ENCODE results near the gene PRDM8.
A peak's percentile ranks its signal among the peaks of the same experiment; 100 is the strongest.
"Not testable (repeated sequence)": the region's sequence is repeated elsewhere in the genome, so short reads cannot be mapped to it uniquely, and the experiment has no call there.

PRDM8 gene

GRCh38 chr4:80196922-80197573 is at the start of gene PRDM8:
TSS of gene PRDM8 (plus strand) at chr4:80197503. CDS start at chr4:80200081, 2,578 bp downstream.
- DNase-seq (ENCODE audit: insufficient read length, low spot score) (no peak), FAIRE-seq (no peak)

DNA sequence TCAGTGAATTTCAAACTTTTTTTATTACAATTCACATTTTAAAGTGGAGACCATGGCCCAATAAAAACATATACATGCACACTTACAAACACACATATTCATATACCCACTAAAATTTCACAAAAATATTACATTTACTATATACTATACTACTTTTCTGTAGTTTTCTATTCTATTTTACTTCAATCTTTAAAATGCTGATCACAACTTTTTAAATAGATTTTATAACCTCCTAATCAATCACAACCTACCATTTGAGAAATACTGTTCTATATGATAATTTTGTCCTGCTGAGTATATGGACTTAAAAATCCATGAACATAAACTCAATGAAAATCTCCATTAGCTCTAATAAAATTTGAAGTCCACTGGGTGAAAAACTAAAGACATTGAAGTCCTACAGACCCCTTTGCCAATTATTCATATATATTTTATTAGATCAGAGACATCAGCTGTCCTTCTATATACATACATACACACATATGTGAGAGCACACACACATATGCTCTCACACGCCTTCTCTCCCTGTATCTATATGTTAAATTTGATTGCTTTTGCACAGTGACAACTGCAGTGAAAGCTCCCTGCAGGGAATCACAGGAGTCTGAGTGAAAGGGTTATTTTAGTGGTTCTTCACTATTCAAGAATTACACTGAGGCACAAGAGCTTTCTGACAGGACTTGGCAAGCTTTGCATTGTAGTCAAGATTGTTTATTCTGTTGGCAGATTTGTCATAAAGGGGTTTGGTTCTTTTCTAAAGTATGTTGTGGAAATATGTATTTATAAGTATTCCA is 46.7 kb upstream of the PRDM8 start:
- DNase-seq (ENCODE audit: insufficient read length, low spot score) (no peak), FAIRE-seq (no peak)

GRCh38 chr4:80151981-80152380 is 45.3 kb upstream of the PRDM8 start:
- no peak for DNase-seq (ENCODE audit: insufficient read length, low spot score)
- no peak for FAIRE-seq

DNA sequence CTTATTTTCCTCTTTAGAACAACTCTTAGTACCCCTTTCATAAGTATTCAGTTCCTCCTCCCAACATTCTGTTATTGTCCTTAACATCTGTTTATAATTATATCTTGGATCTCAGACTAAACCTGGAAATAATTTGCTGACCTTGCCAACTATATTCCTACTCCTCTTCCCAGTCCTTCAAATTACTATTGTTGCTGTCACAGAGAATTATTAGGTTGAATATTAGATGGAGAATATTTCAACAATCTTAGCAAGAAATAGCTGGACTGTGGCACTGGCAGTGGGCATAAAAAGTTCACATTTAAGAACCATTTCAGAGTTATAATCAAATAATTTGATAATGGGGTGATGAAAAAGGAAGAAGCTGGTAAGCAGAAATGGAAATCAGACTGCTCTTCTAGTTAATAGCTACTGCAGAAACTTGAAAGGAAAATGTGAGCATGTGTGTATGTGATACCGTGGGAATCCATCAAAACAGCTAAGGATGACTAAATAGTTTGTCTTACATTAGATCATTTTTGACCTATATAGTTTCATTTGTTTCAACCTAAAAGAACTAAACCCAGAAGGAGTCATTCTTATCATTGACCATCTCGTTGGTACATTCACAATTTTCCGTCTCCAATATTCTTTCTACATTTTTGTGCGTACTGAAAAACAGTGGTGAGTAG is 43.3 kb upstream of the PRDM8 start:
- FAIRE-seq (no peak), DNase-seq (ENCODE audit: insufficient read length, low spot score) (no peak)

- DNase-seq (ENCODE audit: insufficient read length, low spot score), result no peak
- FAIRE-seq, result no peak
Observed at GRCh38 chr4:80154545-80154933, 42.8 kb upstream of the PRDM8 start.

DNA sequence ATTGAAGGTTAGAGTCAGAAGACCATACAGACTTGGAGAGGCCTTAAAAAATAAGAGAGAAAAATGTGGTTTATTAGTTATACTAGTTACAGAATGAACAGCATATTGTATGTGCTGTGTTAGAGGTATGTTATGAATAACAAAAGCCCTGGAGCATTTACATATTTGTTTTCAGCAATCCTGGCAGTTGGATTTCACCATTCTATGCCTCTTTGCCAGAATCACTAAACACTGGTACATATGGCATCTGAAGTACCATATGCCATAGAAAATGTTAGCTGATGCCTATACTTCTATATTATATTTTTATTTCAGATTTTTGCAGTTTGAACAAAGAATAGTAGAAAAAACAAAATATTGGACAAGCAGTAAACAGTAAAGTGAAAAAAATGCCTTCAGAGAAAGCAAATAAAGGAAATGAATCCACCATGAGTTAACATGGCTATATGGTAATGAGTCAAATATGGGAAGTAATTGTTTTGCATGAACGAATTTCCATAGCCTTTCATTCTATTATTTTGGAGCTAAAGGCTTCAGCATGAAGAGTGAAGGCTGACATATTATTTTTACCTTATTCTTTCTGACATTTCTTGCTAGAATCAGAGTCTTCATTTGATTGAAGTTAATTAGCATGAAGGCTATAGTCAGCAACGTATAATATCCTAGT is 41.9 kb upstream of the PRDM8 start:
- FAIRE-seq (no peak), DNase-seq (ENCODE audit: insufficient read length, low spot score) (no peak)

DNA sequence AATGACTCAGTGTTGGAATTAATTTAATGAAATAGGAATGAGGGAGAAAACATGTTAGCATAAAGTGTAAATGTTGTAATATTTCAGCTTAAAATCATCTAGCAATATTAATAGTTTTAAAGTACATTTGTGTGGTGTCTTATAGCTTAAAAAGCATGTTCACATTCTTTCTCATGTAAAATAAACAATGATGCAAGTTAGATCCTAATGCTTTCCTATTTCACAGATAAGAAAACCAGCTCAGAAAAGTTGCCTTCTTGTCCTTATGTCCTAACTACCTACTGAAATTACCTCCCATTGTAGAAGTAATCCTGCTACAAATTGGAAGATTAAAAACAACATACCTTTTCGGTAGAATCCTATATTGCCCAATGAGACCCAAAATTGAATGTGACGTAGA is 40.9 kb upstream of the PRDM8 start:
- DNase-seq (ENCODE audit: insufficient read length, low spot score) (no peak), FAIRE-seq (no peak)

- DNase-seq (ENCODE audit: insufficient read length, low spot score) (no peak), FAIRE-seq (no peak)
Observed at GRCh38 chr4:80161413-80162058, 35.8 kb upstream of the PRDM8 start.

DNA sequence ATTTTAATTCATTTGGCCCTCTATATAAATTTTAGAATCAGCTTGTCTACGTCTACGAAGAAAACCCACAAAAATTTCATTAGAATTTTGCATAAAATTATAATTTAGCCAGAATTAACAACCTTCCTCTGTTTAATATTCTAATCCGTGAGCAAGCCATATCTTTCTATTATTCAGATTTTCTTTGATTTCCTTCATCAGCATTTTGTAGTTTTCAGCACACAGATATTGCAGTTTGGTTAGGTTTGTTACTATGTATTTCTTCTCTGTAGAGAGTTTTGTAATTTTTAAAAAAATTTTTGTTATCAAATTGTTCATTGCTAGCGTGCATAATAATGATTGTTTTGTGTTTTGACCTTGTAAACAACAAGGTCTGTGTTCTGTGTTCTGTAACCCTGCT is 34.9 kb upstream of the PRDM8 start:
- FAIRE-seq (no peak), DNase-seq (ENCODE audit: insufficient read length, low spot score) (no peak)

DNA sequence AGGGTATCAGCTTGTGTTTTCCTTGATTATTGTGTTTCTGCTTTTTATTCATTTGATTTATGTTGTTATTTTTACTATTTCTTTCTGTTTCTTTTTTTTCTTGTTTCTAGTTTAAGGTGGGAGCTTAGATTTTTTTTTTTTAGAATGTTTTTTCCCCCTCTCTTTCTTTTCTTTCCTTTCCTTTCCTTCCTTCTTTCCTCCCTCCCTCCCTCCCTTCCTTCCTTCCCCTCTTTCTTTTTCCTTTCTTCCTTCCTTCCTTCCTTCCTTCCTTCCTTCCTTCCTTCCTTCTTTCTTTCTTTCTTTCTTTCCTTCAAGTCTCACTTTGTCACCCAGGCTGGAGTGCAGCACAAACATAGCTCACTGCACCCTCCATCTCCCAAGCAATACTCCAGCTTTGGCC is 31.4 kb upstream of the PRDM8 start:
- DNase-seq (ENCODE audit: insufficient read length, low spot score), result no peak
- no peak for FAIRE-seq

DNA sequence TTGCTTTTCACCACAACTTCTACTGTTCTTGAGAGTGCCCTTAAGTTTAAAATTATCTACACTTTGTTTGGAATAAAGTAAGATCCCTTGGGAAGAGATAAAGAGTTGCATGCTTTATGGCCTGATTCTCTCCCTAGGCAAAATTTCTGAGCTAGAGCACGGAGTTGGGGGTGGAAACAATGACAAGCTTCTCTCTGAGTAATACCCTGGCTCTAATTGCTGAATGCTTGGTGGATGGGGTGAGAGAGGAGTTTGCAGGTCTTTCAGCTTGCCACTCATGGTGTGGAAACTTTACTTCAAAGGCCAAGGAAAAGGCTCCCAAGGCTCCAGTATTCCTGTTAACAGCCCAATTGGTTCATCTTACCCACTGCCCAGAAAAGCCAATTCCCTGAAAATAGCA is 26.1 kb upstream of the PRDM8 start:
- FAIRE-seq (no peak), DNase-seq (ENCODE audit: insufficient read length, low spot score) (no peak)

DNA sequence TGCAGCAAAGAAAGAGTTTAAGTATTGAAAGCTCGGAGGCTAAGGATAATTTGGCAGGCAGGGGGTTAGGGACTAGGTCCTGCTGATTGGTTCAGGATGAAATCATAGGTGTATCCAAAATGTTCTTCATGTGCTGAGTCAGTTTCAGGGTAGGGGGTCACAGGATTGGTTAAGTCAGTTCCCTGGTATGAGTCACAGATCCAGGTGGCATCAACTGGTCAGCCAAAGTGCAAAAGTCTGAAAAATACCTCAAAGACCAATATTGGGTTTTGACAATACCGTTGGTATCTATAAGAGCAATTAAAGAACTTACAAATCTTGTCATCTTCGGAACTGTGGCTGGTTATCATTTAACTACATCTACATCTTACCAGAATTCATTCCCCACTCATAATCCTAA is 25.6 kb upstream of the PRDM8 start:
- DNase-seq (ENCODE audit: insufficient read length, low spot score), result no peak
- no peak for FAIRE-seq

GRCh38 chr4:80172203-80172602 is 25.1 kb upstream of the PRDM8 start:
- no peak for DNase-seq (ENCODE audit: insufficient read length, low spot score)

DNA sequence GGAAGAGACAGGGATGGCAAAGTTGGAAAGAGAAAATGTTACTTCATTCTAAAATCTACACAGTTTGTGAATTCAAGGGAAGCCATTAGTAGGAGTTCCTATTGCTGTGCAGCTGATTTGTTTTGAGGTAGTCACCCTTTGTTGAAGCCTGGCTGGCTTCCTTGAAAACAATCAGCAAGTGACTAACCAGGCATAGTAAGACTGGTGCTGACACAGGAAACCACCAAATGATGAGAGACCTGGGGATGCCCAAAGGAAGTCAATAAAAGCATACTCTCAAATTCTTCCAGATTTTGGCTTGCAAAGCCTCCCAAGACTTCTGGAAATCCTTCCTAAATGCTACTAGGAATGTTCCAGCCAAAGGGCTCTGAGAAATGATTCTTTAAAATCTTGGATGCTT is 23.9 kb upstream of the PRDM8 start:
- DNase-seq (ENCODE audit: insufficient read length, low spot score) (no peak), FAIRE-seq (peak; percentile 73)

More at GRCh38 chr4:80172203-80172602, 25.1 kb upstream of the PRDM8 start:
- FAIRE-seq, result peak; percentile 83

GRCh38 chr4:80173841-80174240 is 23.5 kb upstream of the PRDM8 start:
- no peak for DNase-seq (ENCODE audit: insufficient read length, low spot score)
- no peak for FAIRE-seq

GRCh38 chr4:80177793-80178192 is 19.5 kb upstream of the PRDM8 start:
- DNase-seq (ENCODE audit: insufficient read length, low spot score); FAIRE-seq: not testable (repeated sequence)

DNA sequence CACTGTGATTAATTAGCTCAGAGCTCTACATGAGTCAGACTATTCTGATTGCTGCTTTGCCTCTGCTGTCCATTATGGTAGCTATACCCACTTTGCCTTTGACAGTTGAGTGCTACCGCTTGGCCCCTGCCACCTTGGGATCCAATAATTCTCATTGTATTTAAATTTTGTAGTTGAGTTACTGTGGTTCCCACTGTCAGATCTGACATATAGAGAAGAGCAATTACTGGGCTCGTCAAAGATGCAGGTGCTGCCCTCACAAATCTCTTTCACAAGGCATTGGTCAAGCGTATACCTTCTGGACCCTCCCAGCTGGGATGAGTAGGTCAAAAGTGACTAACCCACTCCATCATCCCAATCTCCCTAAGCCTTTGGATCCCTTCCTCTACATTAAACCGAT is 18.3 kb upstream of the PRDM8 start:
- DNase-seq (ENCODE audit: insufficient read length, low spot score), result no peak
- no peak for FAIRE-seq

GRCh38 chr4:80179637-80180161 is 17.6 kb upstream of the PRDM8 start:
- DNase-seq (ENCODE audit: insufficient read length, low spot score) (no peak), FAIRE-seq (no peak)

DNA sequence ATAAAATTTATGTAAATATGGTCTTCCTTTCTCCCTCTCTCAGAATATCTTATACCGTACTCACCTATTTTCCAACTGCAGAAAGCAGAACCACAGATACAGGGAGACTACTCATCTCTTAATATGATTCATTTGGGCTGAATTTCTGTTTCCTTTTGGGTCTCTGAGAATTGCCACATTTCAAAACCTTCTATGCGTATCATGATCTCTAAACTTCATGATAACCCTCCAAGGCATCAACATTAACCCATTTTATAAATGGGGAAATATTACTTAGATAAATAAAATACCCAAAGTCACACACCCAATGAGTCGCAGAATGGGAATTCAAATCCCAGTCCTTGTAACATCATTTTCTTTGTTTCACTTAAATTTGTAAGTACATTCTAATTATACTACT is 16.6 kb upstream of the PRDM8 start:
- FAIRE-seq (no peak), DNase-seq (ENCODE audit: insufficient read length, low spot score) (no peak)

- FAIRE-seq (peak; percentile 37), DNase-seq (ENCODE audit: insufficient read length, low spot score) (no peak)
Observed at GRCh38 chr4:80182237-80182866, 15.0 kb upstream of the PRDM8 start.
